WTC11 (cell line): Measurements from ENCODE around the gene CTIF. TPM values are rescaled to one million over a fixed set of nuclear protein-coding genes. Genes with fewer than 3 reads are reported as not detected.

ENCODE experiments used
- ATAC-seq: fragments of 200-7000 bp; cut with Tn5 transposase; 2 replicates; pipeline ENCODE4 v1.10.0; 2021; ENCODE audit warnings: mild to moderate bottlenecking, moderate library complexity
- CTCF ChIA-PET: fragments of 300-600 bp; sonication (Branson Sonifier 250); formaldehyde crosslinking; loops from one replicate; lab custom pipeline; 2021; ENCODE audit warnings: antibody characterized with exemption; lab: Charles Lee
- POLR2A ChIA-PET: fragments of 350-600 bp; sonication (Branson Sonifier 250); formaldehyde crosslinking; loops from one replicate; lab custom pipeline; 2021; ENCODE audit warnings: antibody characterized with exemption; lab: Charles Lee
- DNase-seq: peaks from one replicate; pipeline ENCODE4 v3.0.0; 2021; ENCODE audit warnings: low spot score
- H3K27ac Mint-ChIP-seq: 2 replicates; pipeline ENCODE4 v1.8.0; 2021; ENCODE audit warnings: mixed read lengths
- H3K27me3 Mint-ChIP-seq: 2 replicates; pipeline ENCODE4 v1.8.0; 2021; ENCODE audit warnings: low read depth, mild to moderate bottlenecking, moderate library complexity, mixed read lengths
- H3K36me3 Mint-ChIP-seq: 2 replicates; pipeline ENCODE4 v1.8.0; 2021; ENCODE audit warnings: mixed read lengths
- H3K4me1 Mint-ChIP-seq: 2 replicates; pipeline ENCODE4 v1.8.0; 2022; ENCODE audit warnings: mixed read lengths
- H3K4me3 Mint-ChIP-seq: 2 replicates; pipeline ENCODE4 v1.8.0; 2021; ENCODE audit warnings: mild to moderate bottlenecking, moderate library complexity, mixed read lengths
- H3K9me3 Mint-ChIP-seq: 2 replicates; pipeline ENCODE4 v1.8.0; 2021; ENCODE audit warnings: mixed read lengths
- AFF4 ChIP-seq: sonication (generic); formaldehyde crosslinking; IDR thresholded peaks from 2 replicates; pipeline ENCODE4 v1.8.1; 2023; ENCODE audit warnings: mild to moderate bottlenecking, missing genetic modification reagents, borderline replicate concordance
- ARID4B ChIP-seq: sonication (generic); formaldehyde crosslinking; IDR thresholded peaks from 2 replicates; pipeline ENCODE4 v1.8.0; 2023; ENCODE audit warnings: missing genetic modification reagents, mild to moderate bottlenecking, borderline replicate concordance
- ESRRA ChIP-seq: sonication (generic); formaldehyde crosslinking; IDR thresholded peaks from 2 replicates; pipeline ENCODE4 v1.8.1; 2022; ENCODE audit warnings: mild to moderate bottlenecking, missing genetic modification reagents, borderline replicate concordance
- FOXK1 ChIP-seq: sonication (generic); formaldehyde crosslinking; IDR thresholded peaks from 2 replicates; pipeline ENCODE4 v1.8.0; 2022; ENCODE audit warnings: mild to moderate bottlenecking, moderate library complexity, missing genetic modification reagents
- JUN ChIP-seq: sonication (generic); formaldehyde crosslinking; IDR thresholded peaks from 2 replicates; pipeline ENCODE4 v1.8.0; 2023; ENCODE audit warnings: mild to moderate bottlenecking, missing genetic modification reagents
- KAT7 ChIP-seq: sonication (generic); formaldehyde crosslinking; IDR thresholded peaks from 2 replicates; pipeline ENCODE4 v1.8.1; 2023; ENCODE audit warnings: missing genetic modification reagents, mild to moderate bottlenecking, borderline replicate concordance
- MYBL2 ChIP-seq: sonication (generic); formaldehyde crosslinking; IDR thresholded peaks from 2 replicates; pipeline ENCODE4 v1.8.1; 2023; ENCODE audit warnings: mild to moderate bottlenecking, moderate library complexity, missing genetic modification reagents
- NFE2L1 ChIP-seq: sonication (generic); formaldehyde crosslinking; IDR thresholded peaks from 2 replicates; pipeline ENCODE4 v1.8.1; 2023; ENCODE audit warnings: missing genetic modification reagents
- NFYB ChIP-seq: sonication (generic); formaldehyde crosslinking; conservative IDR thresholded peaks from 2 replicates; pipeline ENCODE4 v1.8.0; 2022; ENCODE audit warnings: low read depth, missing genetic modification reagents
- NR1H2 ChIP-seq: sonication (generic); formaldehyde crosslinking; IDR thresholded peaks from 2 replicates; pipeline ENCODE4 v1.9.0; 2021; ENCODE audit warnings: mild to moderate bottlenecking, moderate library complexity, missing genetic modification reagents
- PRDM15 ChIP-seq: sonication (generic); formaldehyde crosslinking; IDR thresholded peaks from 2 replicates; pipeline ENCODE4 v1.8.0; 2022; ENCODE audit warnings: missing genetic modification reagents
- TEAD4 ChIP-seq: sonication (generic); formaldehyde crosslinking; IDR thresholded peaks from 2 replicates; pipeline ENCODE4 v1.8.0; 2022; ENCODE audit warnings: mild to moderate bottlenecking, missing genetic modification reagents
- ZBTB43 ChIP-seq: sonication (generic); formaldehyde crosslinking; IDR thresholded peaks from 2 replicates; pipeline ENCODE4 v1.8.1; 2023; ENCODE audit warnings: mild to moderate bottlenecking, missing genetic modification reagents
- ZNF219 ChIP-seq: sonication (generic); formaldehyde crosslinking; IDR thresholded peaks from 2 replicates; pipeline ENCODE4 v1.8.0; 2023; ENCODE audit warnings: missing genetic modification reagents, mild to moderate bottlenecking, borderline replicate concordance
- ZNF317 ChIP-seq: sonication (generic); formaldehyde crosslinking; IDR thresholded peaks from 2 replicates; pipeline ENCODE4 v1.8.1; 2023; ENCODE audit warnings: low read depth, mild to moderate bottlenecking, moderate library complexity, missing genetic modification reagents, borderline replicate concordance
- ZNF396 ChIP-seq: fragments of 250-450 bp; sonication (Bioruptor Pico); IDR thresholded peaks from 2 replicates; pipeline ENCODE4 v1.8.0; 2021; ENCODE audit warnings: mild to moderate bottlenecking, moderate library complexity, borderline replicate concordance
- ZNF423 ChIP-seq: fragments of 250-450 bp; sonication (Bioruptor Pico); IDR thresholded peaks from 2 replicates; pipeline ENCODE4 v2.1.2; 2022; ENCODE audit warnings: mild to moderate bottlenecking, moderate library complexity
- total RNA-seq: library from RNA; stranded (reverse); gene quantifications from 3 replicates; pipeline ENCODE4 v1.2.3, GENCODE V29; 2021

CTIF gene
- total RNA-seq, 1 experiment from 2014 or later = 28.5 TPM

GRCh38 chr18:48612511-48612910, 73.7 kb downstream of the CTIF start:
- no peaks in the 10 kb centered on the region for H3K27me3 Mint-ChIP-seq
- H3K4me3 Mint-ChIP-seq = no peak overlapping the region
- CTCF ChIA-PET = interaction anchor here (0.6 to 1.5 kb wide), 2 partner anchors 52 to 340 kb away, joined by 3 to 5 read pairs; no protein-coding TSS in a partner anchor
- ATAC-seq (no peak), DNase-seq (no peak)
- no peaks in the 10 kb centered on the region for H3K9me3 Mint-ChIP-seq
- POLR2A ChIA-PET = no interaction called here
- no peaks in the 10 kb centered on the region for H3K36me3 Mint-ChIP-seq
- peaks cover 26% of the 10 kb centered on the region for H3K4me1 Mint-ChIP-seq
- no peak overlapping the region for H3K27ac Mint-ChIP-seq
- TF ChIP-seq NR1H2 (no peak), PRDM15 (no peak)
- TF ChIP-seq, all 79 proteins: peak for 0

- Mint-ChIP-seq H3K9me3 (no peaks in the 10 kb centered on the region), H3K36me3 (no peaks in the 10 kb centered on the region), H3K27ac (no peak overlapping the region), H3K4me1 (peaks cover 29% of the 10 kb centered on the region), H3K4me3 (no peak overlapping the region), H3K27me3 (no peaks in the 10 kb centered on the region)
- TF ChIP-seq ZNF396 (CRISPR knock-in tag) (no peak), ESRRA (CRISPR knock-in tag) (no peak), KAT7 (CRISPR knock-in tag) (no peak), FOXK1 (CRISPR knock-in tag) (no peak), JUN (CRISPR knock-in tag) (no peak)
- DNase-seq (no peak), ATAC-seq (no peak)
- POLR2A ChIA-PET = no interaction called here
- CTCF ChIA-PET = interaction anchor here (0.6 to 1.5 kb wide), 4 partner anchors 8 to 186 kb away, joined by 4 to 5 read pairs (median 4); no protein-coding TSS in a partner anchor
These were observed 74.1 kb downstream of the CTIF start for GRCh38 chr18:48612917-48613316.

- Mint-ChIP-seq H3K27me3 (no peaks in the 10 kb centered on the region), H3K27ac (no peak overlapping the region), H3K4me1 (peaks cover 34% of the 10 kb centered on the region), H3K4me3 (no peak overlapping the region), H3K9me3 (no peaks in the 10 kb centered on the region), H3K36me3 (no peaks in the 10 kb centered on the region)
- ATAC-seq = peak; percentile 54
- no peak for DNase-seq
- CTCF ChIA-PET = interaction anchor here (0.6 to 1.3 kb wide), 4 partner anchors 9 to 187 kb away, joined by 3 to 5 read pairs (median 4); no protein-coding TSS in a partner anchor
- POLR2A ChIA-PET = no interaction called here
- TF ChIP-seq AFF4 (CRISPR knock-in tag) (no peak), NFYB (CRISPR knock-in tag) (no peak), ZBTB43 (CRISPR knock-in tag) (no peak), ZNF219 (CRISPR knock-in tag) (no peak), NFE2L1 (CRISPR knock-in tag) (no peak), KAT7 (CRISPR knock-in tag) (no peak), MYBL2 (CRISPR knock-in tag) (no peak), ARID4B (CRISPR knock-in tag) (no peak), ZNF423 (no peak), ZNF317 (no peak), TEAD4 (CRISPR knock-in tag) (no peak)
These were observed 75.0 kb downstream of the CTIF start for GRCh38 chr18:48613589-48614404.
